ENCODE results near the gene ZFY.

- TF ChIP-seq CTCF (IDR thresholded peaks at IDR 0.05), result no peak
- TF ChIP-seq POLR2A (IDR thresholded peaks at IDR 0.05), result no peak
- no peak for TF ChIP-seq EP300 (IDR thresholded peaks at IDR 0.05)
Measured at GRCh38 chrY:3003516-3003830, 68.3 kb downstream of the ZFY start.
